ENCODE measurements around the gene LYRM4.

Gene LYRM4

GRCh38 chr6:5278565-5279120 is 17.9 kb upstream of the LYRM4 start:
- TF ChIP-seq EZH2phosphoT487 (conservative IDR thresholded peaks at IDR 0.05; ENCODE audit: low read length) (no peak), CTCF (IDR thresholded peaks at IDR 0.05; ENCODE audit: insufficient read depth, low read length, poor library complexity, severe bottlenecking) (no peak)
- no peaks in the 10 kb centered on the region for H3F3A ChIP-seq (ENCODE audit: insufficient read depth)
- no peak overlapping the region for H3K27ac ChIP-seq (ENCODE audit: low read depth, low read length)
- no peak overlapping the region for H3K9ac ChIP-seq (ENCODE audit: low read length)
- H3K9me2 ChIP-seq (replicated peaks; ENCODE audit: insufficient read depth, low read length): no peaks in the 10 kb centered on the region
- no peak overlapping the region for H3K4me2 ChIP-seq (ENCODE audit: low read depth, low read length, poor library complexity, severe bottlenecking)
- H3K36me3 ChIP-seq (ENCODE audit: low read length): no peaks in the 10 kb centered on the region
- peaks cover 8% of the 10 kb centered on the region; the same call in 1 of the 2 replicates for H3K79me2 ChIP-seq (ENCODE audit: insufficient read depth, low read length)
- no peak overlapping the region for H3K4me3 ChIP-seq (ENCODE audit: insufficient read depth, low read length, poor library complexity, severe bottlenecking)
- no peaks in the 10 kb centered on the region for H3K27me3 ChIP-seq (ENCODE audit: low read length)
- no peaks in the 10 kb centered on the region for H3K9me3 ChIP-seq (ENCODE audit: insufficient read depth, low read length)
- H4K20me1 ChIP-seq (ENCODE audit: low read depth, low read length): peaks cover 42% of the 10 kb centered on the region; the same call in 1 of the 2 replicates
- no peak overlapping the region for H2AFZ ChIP-seq (ENCODE audit: low read depth, low read length, severe bottlenecking)

GRCh38 chr6:5278047-5278446 is 17.3 kb upstream of the LYRM4 start:
- Histone ChIP-seq H3K9me2 (replicated peaks; ENCODE audit: insufficient read depth, low read length) (no peaks in the 10 kb centered on the region), H3K9ac (ENCODE audit: low read length) (no peak overlapping the region), H3K27me3 (ENCODE audit: low read length) (no peaks in the 10 kb centered on the region), H3K9me3 (ENCODE audit: insufficient read depth, low read length) (no peaks in the 10 kb centered on the region), H4K20me1 (ENCODE audit: low read depth, low read length) (peaks cover 42% of the 10 kb centered on the region; the same call in 1 of the 2 replicates), H3K4me3 (ENCODE audit: insufficient read depth, low read length, poor library complexity, severe bottlenecking) (no peak overlapping the region), H3K79me2 (ENCODE audit: insufficient read depth, low read length) (peaks cover 8% of the 10 kb centered on the region; the same call in 1 of the 2 replicates), H3K4me2 (ENCODE audit: low read depth, low read length, poor library complexity, severe bottlenecking) (no peak overlapping the region), H3K36me3 (ENCODE audit: low read length) (no peaks in the 10 kb centered on the region), H2AFZ (ENCODE audit: low read depth, low read length, severe bottlenecking) (no peak overlapping the region), H3F3A (ENCODE audit: insufficient read depth) (no peaks in the 10 kb centered on the region), H3K27ac (ENCODE audit: low read depth, low read length) (no peak overlapping the region)
- TF ChIP-seq CTCF (IDR thresholded peaks at IDR 0.05; ENCODE audit: insufficient read depth, low read length, poor library complexity, severe bottlenecking) (no peak), EZH2phosphoT487 (conservative IDR thresholded peaks at IDR 0.05; ENCODE audit: low read length) (no peak)

GRCh38 chr6:5277589-5277988 is 16.8 kb upstream of the LYRM4 start:
- TF ChIP-seq EZH2phosphoT487 (conservative IDR thresholded peaks at IDR 0.05; ENCODE audit: low read length) (no peak), CTCF (IDR thresholded peaks at IDR 0.05; ENCODE audit: insufficient read depth, low read length, poor library complexity, severe bottlenecking) (no peak)
- no peak overlapping the region for H3K27ac ChIP-seq (ENCODE audit: low read depth, low read length)
- no peak overlapping the region for H3K9ac ChIP-seq (ENCODE audit: low read length)
- no peaks in the 10 kb centered on the region for H3K9me2 ChIP-seq (replicated peaks; ENCODE audit: insufficient read depth, low read length)
- H3K4me2 ChIP-seq (ENCODE audit: low read depth, low read length, poor library complexity, severe bottlenecking): no peak overlapping the region
- no peaks in the 10 kb centered on the region for H3K9me3 ChIP-seq (ENCODE audit: insufficient read depth, low read length)
- no peaks in the 10 kb centered on the region for H3F3A ChIP-seq (ENCODE audit: insufficient read depth)
- peaks cover 12% of the 10 kb centered on the region for H3K79me2 ChIP-seq (ENCODE audit: insufficient read depth, low read length)
- H3K27me3 ChIP-seq (ENCODE audit: low read length): no peaks in the 10 kb centered on the region
- peaks cover 42% of the 10 kb centered on the region; the same call in 1 of the 2 replicates for H4K20me1 ChIP-seq (ENCODE audit: low read depth, low read length)
- H3K36me3 ChIP-seq (ENCODE audit: low read length): no peaks in the 10 kb centered on the region
- no peak overlapping the region for H2AFZ ChIP-seq (ENCODE audit: low read depth, low read length, severe bottlenecking)
- no peak overlapping the region for H3K4me3 ChIP-seq (ENCODE audit: insufficient read depth, low read length, poor library complexity, severe bottlenecking)

All from SU-DHL-6 (cell line).